ENCODE measurements around the gene IFITM2. TPM values are rescaled to one million over a fixed set of nuclear protein-coding genes. Genes with fewer than 3 reads are reported as not detected.
A peak's percentile ranks its signal among the peaks of the same experiment; 100 is the strongest.
"Not testable (repeated sequence)": the region's sequence is repeated elsewhere in the genome, so short reads cannot be mapped to it uniquely, and the experiment has no call there.

The IFITM2 gene
- total RNA-seq, 4 donors from 2014 or later, result 89.3 to 183 (median 126) TPM

GRCh38 chr11:340539-341512, 33.2 kb downstream of the IFITM2 start:
- no peak overlapping the region for H3K4me3 ChIP-seq
- H3K36me3 ChIP-seq, result no peaks in the 10 kb centered on the region
- 66 to 86% methylated on average over 3 to 5 of the region's 5 CpGs for WGBS, 2 donors (ENCODE audit: low coverage in 1 of 2)
- no peak for ATAC-seq
- H3K4me1 ChIP-seq, result peaks cover 0 to 13% (median 8%) of the 10 kb centered on the region in 3 donors
- H3K27ac ChIP-seq, result no peak overlapping the region
- TF ChIP-seq EP300 (IDR thresholded peaks at IDR 0.05) (no peak), CTCF (IDR thresholded peaks at IDR 0.05) (no peak), POLR2AphosphoS5 (IDR thresholded peaks at IDR 0.05) (no peak), POLR2A (IDR thresholded peaks at IDR 0.05) (no peak)
- no peaks in the 10 kb centered on the region for H3K27me3 ChIP-seq
- H3K9me3 ChIP-seq, result no peaks in the 10 kb centered on the region

GRCh38 chr11:342328-342727, 34.7 kb downstream of the IFITM2 start:
- Histone ChIP-seq H3K27ac (peak overlapping the region in 2 of 4 donors; percentile 17 to 53), H3K27me3 (no peaks in the 10 kb centered on the region), H3K9me3 (no peaks in the 10 kb centered on the region), H3K4me1 (no peaks in the 10 kb centered on the region), H3K4me3 (no peak overlapping the region), H3K36me3 (no peaks in the 10 kb centered on the region)
- TF ChIP-seq EP300 (IDR thresholded peaks at IDR 0.05) (no peak), POLR2AphosphoS5 (IDR thresholded peaks at IDR 0.05) (no peak), CTCF (IDR thresholded peaks at IDR 0.05) (no peak), POLR2A (IDR thresholded peaks at IDR 0.05) (no peak)
- ATAC-seq, result no peak
- WGBS, 2 donors (ENCODE audit: low coverage in 1 of 2), result 66 to 76% methylated on average over 3 of the region's 3 CpGs

GRCh38 chr11:344836-345578, 37.4 kb downstream of the IFITM2 start:
- Histone ChIP-seq H3K27me3 (no peaks in the 10 kb centered on the region), H3K4me3 (no peak overlapping the region), H3K36me3 (no peaks in the 10 kb centered on the region), H3K4me1 (no peaks in the 10 kb centered on the region), H3K9me3 (no peaks in the 10 kb centered on the region), H3K27ac (no peak overlapping the region)
- no peak for TF ChIP-seq CTCF (IDR thresholded peaks at IDR 0.05)
- TF ChIP-seq POLR2AphosphoS5 (IDR thresholded peaks at IDR 0.05), result no peak
- 90% methylated on average over 11 of the region's 11 CpGs for WGBS, 2 donors (ENCODE audit: low coverage in 1 of 2)
- no peak for ATAC-seq

- ATAC-seq, result no peak
- WGBS, 2 donors (ENCODE audit: low coverage in 1 of 2), result 60 to 75% methylated on average over 1 to 2 of the region's 3 CpGs
- Histone ChIP-seq H3K9me3 (no peaks in the 10 kb centered on the region), H3K36me3 (no peaks in the 10 kb centered on the region), H3K27me3 (no peaks in the 10 kb centered on the region), H3K4me3 (no peak overlapping the region), H3K4me1 (no peaks in the 10 kb centered on the region), H3K27ac (no peak overlapping the region)
- TF ChIP-seq POLR2AphosphoS5 (IDR thresholded peaks at IDR 0.05), result no peak
Measured at GRCh38 chr11:346529-346928, 38.9 kb downstream of the IFITM2 start.

GRCh38 chr11:349270-349954, 41.8 kb downstream of the IFITM2 start:
- WGBS, 2 donors (ENCODE audit: low coverage in 1 of 2), result 75 to 100% methylated on average over 4 to 5 of the region's 8 CpGs

GRCh38 chr11:350033-350722, 42.6 kb downstream of the IFITM2 start:
- 90% methylated on average over 7 of the region's 16 CpGs; no CpG with 5 or more reads in 1 of the 2 donors for WGBS, 2 donors (ENCODE audit: low coverage in 1 of 2)
- not testable (repeated sequence) for H3K27me3 ChIP-seq, H3K9me3 ChIP-seq, ATAC-seq, H3K4me3 ChIP-seq, H3K36me3 ChIP-seq
- Histone ChIP-seq H3K4me1 (peaks cover 1 to 30% (median 21%) of the 10 kb centered on the region in 3 donors), H3K27ac (peak overlapping the region in 1 of 4 donors; percentile 44)

More at GRCh38 chr11:349270-349954, 41.8 kb downstream of the IFITM2 start:
- not testable (repeated sequence) for ATAC-seq, H3K27ac ChIP-seq, H3K9me3 ChIP-seq, H3K4me3 ChIP-seq, H3K36me3 ChIP-seq, H3K27me3 ChIP-seq
- peaks cover 0 to 24% (median 19%) of the 10 kb centered on the region in 3 donors for H3K4me1 ChIP-seq

Data from gastroesophageal sphincter (tissue), 4 donors.